HL-60/S4 (cell line): Measurements from ENCODE around the gene CLCN3.
"Not testable (repeated sequence)": the region's sequence is repeated elsewhere in the genome, so short reads cannot be mapped to it uniquely, and the experiment has no call there.

ENCODE experiments used
- in situ Hi-C: fragments of 300-500 bp; cut with MboI; formaldehyde crosslinking; loops from 2 replicates; pipeline ENCODE4 v1.14.3; 2022; ENCODE audit warnings: low sequenced_read_pairs

CLCN3 gene

GRCh38 chr4:169682372-169683047, 62.1 kb downstream of the CLCN3 start:
- in situ Hi-C loops = no loop called here

DNA sequence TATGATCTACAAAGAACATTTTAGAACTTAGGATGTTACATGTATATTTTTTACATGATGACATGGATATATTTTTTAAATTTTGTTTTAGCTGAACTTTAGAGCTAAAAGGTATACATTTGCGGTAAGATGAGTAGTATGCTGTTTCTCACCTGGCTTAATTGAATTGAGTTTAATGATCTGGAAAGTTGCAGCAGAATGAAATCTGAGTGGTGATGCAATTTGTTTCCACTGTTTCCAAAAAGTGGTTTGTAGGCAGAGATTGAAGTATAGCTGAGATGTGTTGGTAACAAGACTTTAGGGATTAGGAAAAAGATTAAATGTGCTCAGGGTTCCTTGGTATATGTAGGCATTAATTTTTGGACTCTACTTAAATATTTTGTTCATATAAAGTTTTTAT, 69.3 kb downstream of the CLCN3 start:
- in situ Hi-C loops = no loop called here

DNA sequence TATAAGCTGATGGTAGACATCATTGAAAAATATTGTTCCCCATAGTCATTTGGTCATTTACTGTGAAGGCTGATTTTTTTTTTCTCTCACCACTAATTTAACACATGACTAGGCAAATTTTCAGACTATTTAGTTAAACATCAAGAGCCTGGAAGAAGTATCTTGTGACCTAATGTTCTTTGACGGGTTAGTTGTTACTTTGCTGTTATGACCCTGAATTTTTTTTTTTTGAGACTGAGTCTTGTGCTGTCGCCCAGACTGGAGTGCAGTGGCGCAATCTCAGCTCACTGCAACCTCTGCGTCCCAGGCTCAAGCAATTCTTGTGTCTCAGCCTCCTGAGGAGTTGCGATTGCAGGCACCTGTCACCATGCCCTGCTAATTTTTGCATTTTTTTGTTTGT, 70.4 kb downstream of the CLCN3 start:
- in situ Hi-C loops = no loop called here

GRCh38 chr4:169698331-169698730, 78.0 kb downstream of the CLCN3 start:
- in situ Hi-C loops = no loop called here

DNA sequence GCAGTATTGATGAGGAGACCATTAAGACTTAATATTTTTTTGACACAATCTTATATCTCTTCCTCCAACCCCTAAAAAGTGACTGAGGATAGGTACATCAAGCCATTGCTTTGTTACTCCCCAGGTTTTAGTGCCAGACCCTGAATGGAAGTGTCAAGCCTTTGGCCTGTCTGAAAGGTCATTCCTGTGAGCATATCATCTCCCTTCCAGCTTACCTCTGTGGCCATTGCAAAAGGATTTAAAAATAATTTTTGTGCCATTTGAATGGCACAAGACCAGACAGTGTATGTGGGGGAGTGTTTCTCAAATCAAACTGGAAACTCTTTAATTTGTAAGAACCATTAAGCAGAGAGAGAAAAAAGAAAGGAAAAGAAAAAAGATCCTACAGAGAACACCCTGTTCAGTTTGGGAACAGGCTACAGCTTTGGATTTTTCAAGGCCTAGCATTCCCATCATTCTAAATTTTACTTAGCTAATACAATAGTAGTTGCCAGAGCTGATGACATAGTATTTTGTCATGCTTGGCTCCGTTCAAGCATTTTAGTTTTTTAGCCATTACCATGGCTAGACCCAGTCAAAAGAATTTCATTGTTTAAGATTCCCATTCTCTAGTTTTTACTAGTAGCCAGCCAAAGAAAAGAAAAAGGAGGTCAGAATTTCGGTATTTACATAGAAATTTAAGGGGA, 87.7 kb downstream of the CLCN3 start:
- in situ Hi-C loops = no loop called here

- in situ Hi-C loops = no loop called here
These were observed 95.4 kb downstream of the CLCN3 start for GRCh38 chr4:169715826-169716225.

DNA sequence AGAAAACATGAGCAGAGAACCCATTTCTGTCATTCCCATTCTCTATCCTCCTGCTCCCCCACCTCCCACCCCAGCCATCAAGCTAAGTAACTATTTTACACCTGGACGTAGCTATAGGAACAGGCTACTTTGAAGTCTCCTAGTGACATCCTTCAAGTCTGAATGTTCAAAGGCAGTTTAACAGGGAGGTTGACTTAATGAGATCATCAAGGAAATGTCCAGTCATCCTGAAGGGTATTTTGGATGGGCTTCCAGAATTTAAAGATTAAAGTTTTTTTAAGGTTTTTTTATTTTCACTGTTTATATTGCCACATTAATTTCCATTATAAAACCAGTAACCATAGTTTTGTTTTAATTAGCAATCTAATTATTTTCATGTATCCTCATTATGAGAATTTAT, 96.3 kb downstream of the CLCN3 start:
- in situ Hi-C loops = no loop called here

- in situ Hi-C loops = no loop called here
These were observed 100.2 kb downstream of the CLCN3 start for GRCh38 chr4:169720529-169720928.

- in situ Hi-C loops = no loop called here
These were observed 103.0 kb downstream of the CLCN3 start for GRCh38 chr4:169723207-169723965.

DNA sequence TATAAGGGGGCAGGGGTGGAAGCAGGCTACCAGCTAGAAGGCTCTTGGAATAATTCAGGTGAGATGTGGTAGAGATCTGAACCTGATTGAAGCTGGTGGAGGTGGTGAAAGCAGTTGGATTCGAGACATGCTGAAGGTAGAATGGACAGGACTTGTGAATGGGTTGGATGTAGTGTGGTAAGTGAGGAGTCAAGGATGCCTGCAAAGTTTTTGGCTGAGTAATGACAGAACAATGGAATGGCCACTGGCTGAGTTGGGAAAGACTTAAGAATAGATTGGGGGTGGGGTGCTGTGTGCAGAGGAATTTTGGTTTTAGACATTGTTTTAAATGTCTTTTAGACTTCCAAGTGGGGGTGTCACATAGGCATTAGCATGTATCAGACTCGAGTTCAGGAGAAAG, 103.9 kb downstream of the CLCN3 start:
- in situ Hi-C loops = no loop called here

DNA sequence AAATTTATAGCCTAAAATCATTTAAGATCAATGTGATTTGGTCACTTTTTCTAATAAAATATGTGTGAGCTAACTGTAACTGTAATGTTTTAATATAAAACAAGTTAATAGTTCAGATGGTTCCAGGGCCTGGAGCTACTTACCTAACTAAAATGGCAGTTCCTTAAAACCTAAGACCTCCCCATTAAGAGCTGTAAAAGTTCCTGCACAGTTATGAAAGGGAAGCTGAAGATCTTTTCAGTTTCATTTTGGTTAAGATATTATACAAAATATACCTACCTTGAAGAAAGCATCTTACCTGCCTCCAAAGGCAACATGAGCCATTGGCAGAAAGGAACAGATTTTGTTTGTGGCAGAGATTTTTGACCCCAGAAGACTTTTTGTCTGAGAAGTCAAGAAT, 107.2 kb downstream of the CLCN3 start:
- in situ Hi-C loops = no loop called here

GRCh38 chr4:169730564-169730963, 110.2 kb downstream of the CLCN3 start:
- in situ Hi-C loops = no loop called here

- in situ Hi-C loops = not testable (repeated sequence)
These were observed 118.2 kb downstream of the CLCN3 start for GRCh38 chr4:169738604-169739003.

GRCh38 chr4:169741569-169741968, 121.2 kb downstream of the CLCN3 start:
- in situ Hi-C loops = no loop called here

GRCh38 chr4:169744601-169745000, 124.2 kb downstream of the CLCN3 start:
- in situ Hi-C loops = no loop called here

- in situ Hi-C loops = no loop called here
These were observed 124.9 kb downstream of the CLCN3 start for GRCh38 chr4:169745291-169745690.

DNA sequence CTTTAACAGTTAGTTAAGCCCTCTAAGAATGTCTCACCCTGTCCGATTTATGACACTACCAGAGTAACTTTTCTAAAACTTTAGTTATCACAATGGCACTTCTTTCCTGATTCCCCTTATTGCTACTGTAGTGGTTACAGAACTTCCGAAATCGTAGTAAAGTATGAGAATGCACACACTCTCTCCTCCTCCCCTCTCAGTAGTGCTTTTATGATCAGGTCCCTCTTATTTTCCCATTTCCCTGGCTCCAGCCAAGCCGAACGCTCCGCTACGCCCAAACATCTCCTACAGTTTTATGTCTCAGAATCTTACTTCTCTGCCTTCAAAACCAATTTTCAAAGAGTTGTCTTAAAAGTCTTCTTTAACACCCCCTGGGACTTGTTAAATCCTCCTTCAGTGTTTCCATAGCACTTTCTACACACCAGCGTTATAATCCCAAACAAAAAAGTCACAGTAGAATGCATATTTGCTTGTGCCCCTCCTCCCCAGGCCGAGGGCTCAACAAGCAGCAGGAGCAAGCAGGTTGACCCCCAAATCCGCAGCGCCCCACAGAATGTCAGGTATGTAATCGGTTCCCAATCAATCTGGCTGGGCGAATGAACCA, 136.7 kb downstream of the CLCN3 start:
- in situ Hi-C loops = no loop called here

DNA sequence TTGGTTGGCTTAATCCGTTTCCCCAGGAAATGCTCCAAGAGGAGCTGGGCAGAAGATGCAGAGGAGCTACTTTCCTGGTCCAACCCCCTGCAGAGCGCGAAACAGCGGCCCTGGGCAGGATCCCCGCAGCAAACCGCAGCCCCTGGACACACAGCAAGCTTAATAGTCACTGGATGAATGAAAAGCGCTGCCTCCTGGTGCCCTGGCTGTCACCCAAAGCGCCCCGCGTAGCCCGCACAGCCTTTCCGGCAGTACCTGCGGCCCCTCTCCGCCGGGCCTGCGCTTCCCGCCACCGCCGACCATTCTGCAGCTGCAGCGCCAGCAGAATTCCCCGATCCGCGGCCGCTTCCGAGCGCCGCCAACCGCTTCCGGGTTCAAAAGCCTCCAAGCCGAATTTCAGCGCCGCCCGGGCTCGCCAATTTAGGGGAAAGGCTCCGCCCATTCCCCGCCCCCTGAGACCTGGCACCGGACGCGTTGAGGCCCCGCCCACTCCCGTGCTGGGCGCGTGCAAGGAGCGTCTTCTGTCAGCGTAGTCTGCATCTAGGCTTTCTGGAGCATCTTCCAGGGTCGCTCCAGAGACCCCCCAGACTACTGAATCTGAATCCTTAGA, 137.3 kb downstream of the CLCN3 start, which contains the start of gene HPF1:
Gene HPF1, minus strand, starts transcription at position 370 of the 610 bp plus-strand sequence. Its CDS starts 67 bp downstream, at position 303.
- in situ Hi-C loops = no loop called here

DNA sequence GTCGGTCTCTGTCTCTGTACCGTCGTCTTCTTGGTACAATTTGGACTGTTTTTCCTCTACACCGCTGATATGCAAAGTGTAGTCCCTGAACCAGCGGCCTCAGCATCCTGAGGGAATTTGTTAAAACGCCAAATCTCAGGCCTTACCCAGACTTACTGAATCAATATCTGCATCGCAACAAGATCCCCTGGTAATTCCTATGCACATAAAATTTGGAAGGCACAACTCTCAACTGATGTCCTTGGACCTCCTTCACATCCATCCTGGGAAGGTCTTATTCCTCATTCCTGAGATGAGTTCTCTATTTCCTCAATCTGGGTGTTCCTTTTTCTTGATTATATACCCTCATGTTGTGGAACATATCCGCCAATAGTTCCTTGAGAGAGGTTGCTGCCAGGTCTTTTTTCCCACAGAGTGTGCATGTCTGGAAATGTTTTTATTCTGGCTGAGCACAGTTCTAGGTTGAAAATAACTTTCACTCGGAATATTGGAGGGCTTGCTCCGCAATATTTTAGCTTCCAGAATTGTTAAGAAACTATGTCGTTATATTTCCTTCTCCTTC, 138.1 kb downstream of the CLCN3 start:
- in situ Hi-C loops = no loop called here

DNA sequence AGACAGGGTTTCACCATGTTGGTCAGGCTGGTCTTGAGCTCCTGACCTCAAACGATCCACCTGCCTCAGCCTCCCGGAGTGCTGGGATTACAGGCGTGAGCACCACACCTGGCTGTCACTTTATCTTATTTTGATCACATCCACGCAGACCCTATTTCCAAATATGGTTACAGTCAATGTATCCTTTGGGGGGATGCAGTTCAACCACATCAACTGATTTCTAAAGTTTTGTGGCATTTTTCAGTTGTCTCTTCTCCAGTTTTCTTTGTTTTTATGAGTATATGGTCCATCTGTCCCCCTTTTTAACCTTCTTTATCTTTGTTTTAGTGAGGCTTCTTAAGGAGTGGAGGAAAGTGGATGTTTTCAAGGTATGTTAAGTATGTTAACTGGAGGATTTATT, 141.5 kb downstream of the CLCN3 start:
- in situ Hi-C loops = no loop called here

- in situ Hi-C loops = no loop called here
These were observed 145.5 kb downstream of the CLCN3 start for GRCh38 chr4:169765835-169766234.
